ENCODE results near the gene NREP. TPM values are rescaled to one million over a fixed set of nuclear protein-coding genes. Genes with fewer than 3 reads are reported as not detected.

NREP gene
- total RNA-seq, 1 experiment from 2014 or later: 160 TPM

- peak overlapping the region; percentile 9; the same call in 1 of the 2 replicates for H3K27ac Mint-ChIP-seq
- H3K27me3 Mint-ChIP-seq (ENCODE audit: low read depth): no peaks in the 10 kb centered on the region; the same call in 1 of the 2 replicates
- H3K9me3 Mint-ChIP-seq: peaks cover 8% of the 10 kb centered on the region
- POLR2A ChIA-PET: interaction anchor here (0.7 kb wide), 1 partner anchor 258 kb away, joined by 3 read pairs; no protein-coding TSS in a partner anchor
- ATAC-seq (no peak), DNase-seq (ENCODE audit: low spot score) (no peak)
- no peak overlapping the region for H3K4me3 Mint-ChIP-seq
- H3K36me3 Mint-ChIP-seq: peaks cover 2% of the 10 kb centered on the region; the same call in 1 of the 2 replicates
- H3K4me1 Mint-ChIP-seq: peaks cover 21% of the 10 kb centered on the region
- CTCF ChIA-PET: interaction anchor here (0.5 kb wide), 1 partner anchor 269 kb away, joined by 3 read pairs; no protein-coding TSS in a partner anchor
- no peak for TF ChIP-seq IRF2 (CRISPR knock-in tag; IDR thresholded peaks at IDR 0.05; ENCODE audit: borderline replicate concordance, low read depth)
- no peak for TF ChIP-seq KAT7 (CRISPR knock-in tag; IDR thresholded peaks at IDR 0.05; ENCODE audit: borderline replicate concordance)
- no peak for TF ChIP-seq GRHL2 (CRISPR knock-in tag; IDR thresholded peaks at IDR 0.05; ENCODE audit: insufficient replicate concordance, severe bottlenecking)
- TF ChIP-seq ZSCAN18 (CRISPR knock-in tag; IDR thresholded peaks at IDR 0.05): no peak
- no peak for TF ChIP-seq CBFB (CRISPR knock-in tag; IDR thresholded peaks at IDR 0.05; ENCODE audit: low read depth)
- TF ChIP-seq RORB (CRISPR knock-in tag; IDR thresholded peaks at IDR 0.05): no peak
- TF ChIP-seq USF1 (CRISPR knock-in tag; IDR thresholded peaks at IDR 0.05): no peak
- TF ChIP-seq AFF4 (CRISPR knock-in tag; IDR thresholded peaks at IDR 0.05; ENCODE audit: borderline replicate concordance): no peak
- TF ChIP-seq ZBTB21 (CRISPR knock-in tag; IDR thresholded peaks at IDR 0.05; ENCODE audit: borderline replicate concordance): no peak
- no peak for TF ChIP-seq NFYB (CRISPR knock-in tag; conservative IDR thresholded peaks at IDR 0.05; ENCODE audit: low read depth)
- no peak for TF ChIP-seq E2F4 (CRISPR knock-in tag; IDR thresholded peaks at IDR 0.05; ENCODE audit: borderline replicate concordance, low read depth)
- no peak for TF ChIP-seq GABPB1 (CRISPR knock-in tag; IDR thresholded peaks at IDR 0.05)
- no peak for TF ChIP-seq ETV6 (CRISPR knock-in tag; IDR thresholded peaks at IDR 0.05)
These were observed 43.4 kb upstream of the NREP start for GRCh38 chr5:111800351-111800750.

- peaks cover 7% of the 10 kb centered on the region for H3K36me3 Mint-ChIP-seq
- no peak overlapping the region for H3K27ac Mint-ChIP-seq
- no peak for DNase-seq (ENCODE audit: low spot score)
- H3K27me3 Mint-ChIP-seq (ENCODE audit: low read depth): no peaks in the 10 kb centered on the region; the same call in 1 of the 2 replicates
- CTCF ChIA-PET: no interaction called here
- no peaks in the 10 kb centered on the region for H3K4me1 Mint-ChIP-seq
- POLR2A ChIA-PET: no interaction called here
- peaks cover 22% of the 10 kb centered on the region for H3K9me3 Mint-ChIP-seq
- no peak for ATAC-seq
- no peak overlapping the region for H3K4me3 Mint-ChIP-seq
- no peak for TF ChIP-seq SP1 (CRISPR knock-in tag; conservative IDR thresholded peaks at IDR 0.05)
- no peak for TF ChIP-seq ZNF138 (CRISPR knock-in tag; conservative IDR thresholded peaks at IDR 0.05)
- no peak for TF ChIP-seq ZNF416 (CRISPR knock-in tag; IDR thresholded peaks at IDR 0.05)
- no peak for TF ChIP-seq ZMAT4 (CRISPR knock-in tag; IDR thresholded peaks at IDR 0.05)
- no peak for TF ChIP-seq ATF6 (CRISPR knock-in tag; IDR thresholded peaks at IDR 0.05)
- no peak for TF ChIP-seq ELF4 (CRISPR knock-in tag; IDR thresholded peaks at IDR 0.05; ENCODE audit: low read depth)
- TF ChIP-seq USF2 (CRISPR knock-in tag; IDR thresholded peaks at IDR 0.05): no peak
- TF ChIP-seq TEAD4 (CRISPR knock-in tag; IDR thresholded peaks at IDR 0.05): no peak
- no peak for TF ChIP-seq CREM (CRISPR knock-in tag; IDR thresholded peaks at IDR 0.05)
- TF ChIP-seq NR1H2 (CRISPR knock-in tag; IDR thresholded peaks at IDR 0.05): no peak
- TF ChIP-seq MXD4 (CRISPR knock-in tag; IDR thresholded peaks at IDR 0.05; ENCODE audit: borderline replicate concordance): no peak
- TF ChIP-seq ATF3 (CRISPR knock-in tag; conservative IDR thresholded peaks at IDR 0.05): no peak
These were observed 38.1 kb upstream of the NREP start for GRCh38 chr5:111795142-111795541.

All from WTC11 (cell line).